ENCODE measurements around the gene YPEL1. TPM values are rescaled to one million over a fixed set of nuclear protein-coding genes. Genes with fewer than 3 reads are reported as not detected.

Gene YPEL1
- total and polyA plus RNA-seq, 2 donors (not counting 1 experiment from before 2014, with no cell fraction given) = 14.9 to 17.0 TPM

GRCh38 chr22:21759093-21759492 lies 23.5 kb upstream of the YPEL1 start:
- Histone ChIP-seq H4K20me1 (ENCODE audit: control insufficient read depth, insufficient read depth, low read length, poor library complexity, severe bottlenecking) (peaks cover 15% of the 10 kb centered on the region), H3K4me2 (replicated peaks; ENCODE audit: low read depth, low read length, poor library complexity, severe bottlenecking) (no peak overlapping the region), H3K9me3 (ENCODE audit: control extremely low read depth in 1 of 3, control insufficient read depth in 2 of 3, insufficient read depth in 1 of 3, low read length in 2 of 3) (no peaks in the 10 kb centered on the region), H3K4me1 (ENCODE audit: control insufficient read depth in 2 of 2, insufficient read depth in 2 of 2, low read length in 2 of 2) (peaks cover 10 to 17% of the 10 kb centered on the region in 2 donors), H3K27ac (ENCODE audit: low read length in 2 of 2) (no peak overlapping the region), H2AFZ (ENCODE audit: insufficient read depth, low read depth, low read length, poor library complexity, severe bottlenecking) (no peak overlapping the region), H3K27me3 (replicated peaks in 1 of 4; ENCODE audit: control extremely low read depth in 1 of 4, control insufficient read depth in 3 of 4, insufficient read depth in 4 of 4, low read length in 3 of 4) (no peaks in the 10 kb centered on the region), H3K36me3 (replicated peaks in 1 of 2; ENCODE audit: control extremely low read depth in 1 of 2, control insufficient read depth in 1 of 2, extremely low read depth in 1 of 2, insufficient read depth in 2 of 2, low read length in 1 of 2) (peaks cover 16 to 45% of the 10 kb centered on the region in 2 experiments), H3K9ac (ENCODE audit: low read length) (no peak overlapping the region), H3K79me2 (ENCODE audit: control insufficient read depth, insufficient read depth, low read length) (no peaks in the 10 kb centered on the region), H3K4me3 (ENCODE audit: control extremely low read depth in 1 of 5, extremely low read depth in 1 of 5, insufficient read depth in 1 of 5, low read depth in 2 of 5, low read length in 4 of 5) (no peak overlapping the region)
- ATAC-seq (ENCODE audit: low read depth) = no peak
- ChIA-PET POLR2A (no interaction called here), CTCF (no interaction called here)
- intact Hi-C loops (cut with micrococcal nuclease) = no loop called here
- no peaks in the 10 kb centered on the region for H3K27me3 Mint-ChIP-seq
- TF ChIP-seq, protein P1, sequence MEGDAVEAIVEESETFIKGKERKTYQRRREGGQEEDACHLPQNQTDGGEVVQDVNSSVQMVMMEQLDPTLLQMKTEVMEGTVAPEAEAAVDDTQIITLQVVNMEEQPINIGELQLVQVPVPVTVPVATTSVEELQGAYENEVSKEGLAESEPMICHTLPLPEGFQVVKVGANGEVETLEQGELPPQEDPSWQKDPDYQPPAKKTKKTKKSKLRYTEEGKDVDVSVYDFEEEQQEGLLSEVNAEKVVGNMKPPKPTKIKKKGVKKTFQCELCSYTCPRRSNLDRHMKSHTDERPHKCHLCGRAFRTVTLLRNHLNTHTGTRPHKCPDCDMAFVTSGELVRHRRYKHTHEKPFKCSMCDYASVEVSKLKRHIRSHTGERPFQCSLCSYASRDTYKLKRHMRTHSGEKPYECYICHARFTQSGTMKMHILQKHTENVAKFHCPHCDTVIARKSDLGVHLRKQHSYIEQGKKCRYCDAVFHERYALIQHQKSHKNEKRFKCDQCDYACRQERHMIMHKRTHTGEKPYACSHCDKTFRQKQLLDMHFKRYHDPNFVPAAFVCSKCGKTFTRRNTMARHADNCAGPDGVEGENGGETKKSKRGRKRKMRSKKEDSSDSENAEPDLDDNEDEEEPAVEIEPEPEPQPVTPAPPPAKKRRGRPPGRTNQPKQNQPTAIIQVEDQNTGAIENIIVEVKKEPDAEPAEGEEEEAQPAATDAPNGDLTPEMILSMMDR (IDR thresholded peaks at IDR 0.05) = no peak
- TF ChIP-seq EZH2 (IDR thresholded peaks at IDR 0.05; ENCODE audit: borderline replicate concordance, insufficient read depth, low read depth, low read length, poor library complexity, severe bottlenecking) = no peak
- H3K4me3 Mint-ChIP-seq = no peak overlapping the region
- H3K9me3 Mint-ChIP-seq (ENCODE audit: insufficient read depth) = no peaks in the 10 kb centered on the region
- H3K4me1 Mint-ChIP-seq = peaks cover 20% of the 10 kb centered on the region
- 94% methylated on average over 4 of the region's 4 CpGs for WGBS (ENCODE audit: insufficient coverage)
- DNase-seq = no peak
- no peak overlapping the region for H3K27ac Mint-ChIP-seq

DNA sequence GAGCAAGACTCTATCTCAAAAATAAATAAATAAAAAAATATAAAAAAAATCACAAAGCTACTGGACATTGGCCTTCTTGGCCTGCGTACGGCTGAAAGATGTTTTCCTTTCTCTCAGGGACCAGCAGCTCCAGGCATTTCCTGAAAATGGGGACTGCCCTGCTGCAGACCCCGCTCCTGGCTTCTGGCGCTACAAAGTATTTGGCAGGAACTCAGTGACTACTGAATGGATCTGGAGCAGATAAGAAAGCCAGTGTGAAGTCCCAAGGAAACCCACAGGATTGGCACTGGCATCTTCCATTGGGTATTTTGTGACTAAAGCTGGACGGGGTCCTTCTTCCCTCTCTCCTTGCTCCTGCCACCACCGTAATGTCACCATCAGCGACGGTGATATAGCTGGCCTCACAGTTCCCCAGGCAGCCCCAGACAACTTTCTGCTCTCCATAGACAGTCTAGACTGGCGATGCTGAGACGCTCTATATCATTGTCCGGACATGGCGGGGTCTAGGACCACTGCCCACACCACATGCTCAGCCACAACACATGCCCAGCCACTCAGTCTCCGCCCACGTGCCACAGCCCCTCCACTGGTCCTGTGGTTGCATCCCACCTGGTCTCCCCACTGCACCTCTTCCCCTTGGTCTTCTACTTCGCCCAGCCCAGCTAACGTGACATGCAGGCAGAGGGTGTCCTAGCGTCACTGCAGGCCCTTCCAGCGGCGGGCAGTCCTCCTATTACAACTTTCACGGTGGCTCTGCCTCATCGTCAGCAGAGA lies 22.7 kb upstream of the YPEL1 start:
- no peak for ATAC-seq (ENCODE audit: low read depth)
- H2AFZ ChIP-seq (ENCODE audit: insufficient read depth, low read depth, low read length, poor library complexity, severe bottlenecking) = no peak overlapping the region

More for the DNA sequence above, 22.7 kb upstream of the YPEL1 start:
- H3K27ac ChIP-seq (ENCODE audit: low read length in 2 of 2) = no peak overlapping the region
- no peaks in the 10 kb centered on the region for H3K9me3 ChIP-seq (ENCODE audit: control extremely low read depth in 1 of 3, control insufficient read depth in 2 of 3, insufficient read depth in 1 of 3, low read length in 2 of 3)
- no peaks in the 10 kb centered on the region for H3K79me2 ChIP-seq (ENCODE audit: control insufficient read depth, insufficient read depth, low read length)
- no peak overlapping the region for H3K4me3 ChIP-seq (ENCODE audit: control extremely low read depth in 1 of 5, extremely low read depth in 1 of 5, insufficient read depth in 1 of 5, low read depth in 2 of 5, low read length in 4 of 5)
- H3K4me2 ChIP-seq (replicated peaks; ENCODE audit: low read depth, low read length, poor library complexity, severe bottlenecking) = no peak overlapping the region
- ChIA-PET CTCF (no interaction called here), POLR2A (no interaction called here)
- TF ChIP-seq, protein P1 (IDR thresholded peaks at IDR 0.05) = no peak
- Mint-ChIP-seq H3K9me3 (ENCODE audit: insufficient read depth) (no peaks in the 10 kb centered on the region), H3K4me1 (peaks cover 23% of the 10 kb centered on the region), H3K27ac (peak overlapping the region; percentile 56), H3K4me3 (no peak overlapping the region), H3K27me3 (no peaks in the 10 kb centered on the region)
- H3K4me1 ChIP-seq (ENCODE audit: control insufficient read depth in 2 of 2, insufficient read depth in 2 of 2, low read length in 2 of 2) = peaks cover 10 to 17% of the 10 kb centered on the region in 2 donors
- intact Hi-C loops (cut with micrococcal nuclease) = no loop called here
- peaks cover 16 to 37% of the 10 kb centered on the region in 2 experiments for H3K36me3 ChIP-seq (replicated peaks in 1 of 2; ENCODE audit: control extremely low read depth in 1 of 2, control insufficient read depth in 1 of 2, extremely low read depth in 1 of 2, insufficient read depth in 2 of 2, low read length in 1 of 2)
- no peak overlapping the region for H3K9ac ChIP-seq (ENCODE audit: low read length)
- H4K20me1 ChIP-seq (ENCODE audit: control insufficient read depth, insufficient read depth, low read length, poor library complexity, severe bottlenecking) = peaks cover 15% of the 10 kb centered on the region
- WGBS (ENCODE audit: insufficient coverage) = over 99% methylated on average over 21 of the region's 21 CpGs
- no peaks in the 10 kb centered on the region for H3K27me3 ChIP-seq (replicated peaks in 1 of 4; ENCODE audit: control extremely low read depth in 1 of 4, control insufficient read depth in 3 of 4, insufficient read depth in 4 of 4, low read length in 3 of 4)
- DNase-seq = no peak

Data from B cell (primary cell).